Smooth muscle cell (in vitro differentiated cells): ENCODE measurements around the gene SLITRK4. TPM values are rescaled to one million over a fixed set of nuclear protein-coding genes. Genes with fewer than 3 reads are reported as not detected.

Experiments
- DNase-seq: peaks from one replicate; lab custom pipeline; 2025; ENCODE audit not compliant: unreplicated experiment; lab: John Stamatoyannopoulos, UW
- H2AFZ ChIP-seq: fragments of 200-600 bp; sonication (generic); 2 replicates; pipeline ENCODE4 v1.6.0; 2016; ENCODE audit warnings: antibody characterized with exemption, low read depth, mild to moderate bottlenecking
- H3F3A ChIP-seq: fragments of 200-600 bp; sonication (generic); 2 replicates; pipeline ENCODE4 v1.6.0; 2017; ENCODE audit warnings: antibody characterized with exemption, low read depth
- H3K27ac ChIP-seq: fragments of 200-600 bp; sonication (generic); 2 replicates; pipeline ENCODE4 v1.5.1; 2016; ENCODE audit warnings: low read depth, mild to moderate bottlenecking
- H3K27me3 ChIP-seq: fragments of 200-600 bp; sonication (generic); 2 replicates; pipeline ENCODE4 v1.6.1; 2016; ENCODE audit warnings: low read depth, mild to moderate bottlenecking
- H3K36me3 ChIP-seq: fragments of 200-600 bp; sonication (generic); 2 replicates; pipeline ENCODE4 v1.5.1; 2016; ENCODE audit warnings: low read depth
- H3K4me1 ChIP-seq: fragments of 200-600 bp; sonication (generic); 2 replicates; pipeline ENCODE4 v1.5.1; 2016; ENCODE audit warnings: low read depth
- H3K4me2 ChIP-seq: fragments of 200-600 bp; sonication (generic); 2 replicates; pipeline ENCODE4 v1.6.0; 2016; ENCODE audit warnings: mild to moderate bottlenecking
- H3K4me3 ChIP-seq: fragments of 200-600 bp; sonication (generic); 2 replicates; pipeline ENCODE4 v1.5.1; 2016; ENCODE audit warnings: mild to moderate bottlenecking
- H3K79me2 ChIP-seq: fragments of 200-600 bp; sonication (generic); 2 replicates; pipeline ENCODE4 v1.6.0; 2016; ENCODE audit warnings: low read depth, mild to moderate bottlenecking
- H3K9ac ChIP-seq: fragments of 200-600 bp; sonication (generic); 2 replicates; pipeline ENCODE4 v1.6.0; 2016; ENCODE audit warnings: low read depth
- H3K9me3 ChIP-seq: fragments of 200-600 bp; sonication (generic); replicated peaks from 2 replicates; pipeline ENCODE4 v1.5.1; 2016; ENCODE audit warnings: low read depth
- H4K20me1 ChIP-seq: fragments of 200-600 bp; sonication (generic); 2 replicates; pipeline ENCODE4 v1.6.0; 2016; ENCODE audit warnings: low read depth
- CTCF ChIP-seq: fragments of 200-600 bp; sonication (generic); IDR thresholded peaks from 2 replicates; pipeline ENCODE4 v1.5.1; 2017; ENCODE audit warnings: borderline replicate concordance, mild to moderate bottlenecking, antibody characterized with exemption; ENCODE audit not compliant: insufficient read depth, poor library complexity, severe bottlenecking
- WGBS: methylation state at CpG from one replicate; pipeline ENCODE4 v1.1.7; 2016; ENCODE audit warnings: low lambda C conversion rate; 5-methylcytosine and 5-hydroxymethylcytosine counted together
- polyA plus RNA-seq: library from polyadenylated mRNA; unstranded; fragments of >200 nt; fragmentation: Nextera tagmentation; extraction: Ambion mirVana; gene quantifications from 2 replicates; pipeline ENCODE4 v1.2.1, GENCODE V29; 2016
- total RNA-seq: library from RNA; depleted of rRNA; stranded (reverse); fragments of >200 nt; gene quantifications from 2 replicates; pipeline ENCODE4 v1.2.3, GENCODE V29; 2014

SLITRK4 gene
- total and polyA plus RNA-seq, 2 experiments from 2014 or later: 16.0 to 25.1 TPM

- no peak for DNase-seq
- no peaks in the 10 kb centered on the region for H3F3A ChIP-seq
- H4K20me1 ChIP-seq: no peaks in the 10 kb centered on the region
- no peaks in the 10 kb centered on the region for H3K36me3 ChIP-seq
- no peak overlapping the region for H3K27ac ChIP-seq
- no peak overlapping the region for H3K4me2 ChIP-seq
- no peaks in the 10 kb centered on the region for H3K27me3 ChIP-seq
- H3K4me3 ChIP-seq: no peak overlapping the region
- H3K9ac ChIP-seq: no peak overlapping the region
- no peak for TF ChIP-seq CTCF
- H3K79me2 ChIP-seq: no peaks in the 10 kb centered on the region
- H2AFZ ChIP-seq: no peak overlapping the region
- 65% methylated on average over 3 of the region's 3 CpGs for WGBS
- no peaks in the 10 kb centered on the region for H3K9me3 ChIP-seq
- H3K4me1 ChIP-seq: no peaks in the 10 kb centered on the region
These were observed 6.5 kb upstream of the SLITRK4 start for GRCh38 chrX:143642426-143642825.

- DNase-seq: no peak
- H3F3A ChIP-seq: no peaks in the 10 kb centered on the region
- H2AFZ ChIP-seq: no peak overlapping the region
- H3K27me3 ChIP-seq: no peaks in the 10 kb centered on the region
- H3K36me3 ChIP-seq: no peaks in the 10 kb centered on the region
- no peak overlapping the region for H3K27ac ChIP-seq
- H3K4me3 ChIP-seq: no peak overlapping the region
- H3K4me2 ChIP-seq: no peak overlapping the region
- WGBS: 65% methylated on average over 2 of the region's 2 CpGs
- no peaks in the 10 kb centered on the region for H3K79me2 ChIP-seq
- no peaks in the 10 kb centered on the region for H4K20me1 ChIP-seq
- H3K4me1 ChIP-seq: no peaks in the 10 kb centered on the region
- no peaks in the 10 kb centered on the region for H3K9me3 ChIP-seq
- no peak for TF ChIP-seq CTCF
- H3K9ac ChIP-seq: no peak overlapping the region
These were observed 930 bp upstream of the SLITRK4 start for GRCh38 chrX:143636831-143637230.

GRCh38 chrX:143634663-143635455, 1.0 kb downstream of the SLITRK4 start:
- no peak overlapping the region for H3K9ac ChIP-seq
- peak overlapping the region; percentile 55 for H3K4me3 ChIP-seq
- no peak for DNase-seq
- H3K27ac ChIP-seq: no peak overlapping the region
- H3K79me2 ChIP-seq: no peaks in the 10 kb centered on the region
- no peaks in the 10 kb centered on the region for H3K9me3 ChIP-seq
- no peaks in the 10 kb centered on the region for H3K27me3 ChIP-seq
- peak overlapping the region; percentile 87 for H3K4me2 ChIP-seq
- no peaks in the 10 kb centered on the region for H4K20me1 ChIP-seq
- H3K4me1 ChIP-seq: no peaks in the 10 kb centered on the region
- TF ChIP-seq CTCF: no peak
- H2AFZ ChIP-seq: no peak overlapping the region
- WGBS: 57% methylated on average over 39 of the region's 67 CpGs
- no peaks in the 10 kb centered on the region for H3F3A ChIP-seq
- no peaks in the 10 kb centered on the region for H3K36me3 ChIP-seq

- DNase-seq: no peak
- no peak overlapping the region for H3K9ac ChIP-seq
These were observed 1.6 kb downstream of the SLITRK4 start for GRCh38 chrX:143634309-143634662.

More at GRCh38 chrX:143634309-143634662, 1.6 kb downstream of the SLITRK4 start:
- no peaks in the 10 kb centered on the region for H3K9me3 ChIP-seq
- H3K36me3 ChIP-seq: no peaks in the 10 kb centered on the region
- peak overlapping the region; percentile 23 for H2AFZ ChIP-seq
- WGBS: 58% methylated on average over 18 of the region's 26 CpGs
- H4K20me1 ChIP-seq: no peaks in the 10 kb centered on the region
- no peaks in the 10 kb centered on the region for H3K27me3 ChIP-seq
- no peak for TF ChIP-seq CTCF
- peak overlapping the region; percentile 87 for H3K4me2 ChIP-seq
- H3K79me2 ChIP-seq: no peaks in the 10 kb centered on the region
- no peaks in the 10 kb centered on the region for H3K4me1 ChIP-seq
- no peak overlapping the region for H3K27ac ChIP-seq
- no peaks in the 10 kb centered on the region for H3F3A ChIP-seq
- peak overlapping the region; percentile 55 for H3K4me3 ChIP-seq
